GOT3 (cell line): ENCODE data around the gene RAVER1.

Experiments
- DNase-seq: peaks from one replicate; lab custom pipeline; 2025; ENCODE audit warnings: mixed read lengths; lab: John Stamatoyannopoulos, UW

Gene RAVER1

GRCh38 chr19:10317857-10318462 is 15.4 kb downstream of the RAVER1 start:
- no peak for DNase-seq

GRCh38 chr19:10317045-10317856 is 16.1 kb downstream of the RAVER1 start:
- no peak for DNase-seq

GRCh38 chr19:10316229-10317044 is 16.9 kb downstream of the RAVER1 start:
- no peak for DNase-seq

GRCh38 chr19:10315335-10316214 is 17.8 kb downstream of the RAVER1 start, which contains the start of gene FDX2:
Gene FDX2, minus strand, starts transcription at chr19:10316015. Its CDS starts 19 bp downstream, at chr19:10315996.
- peak; percentile 44 for DNase-seq

- DNase-seq, result no peak
Measured at GRCh38 chr19:10309423-10309822, 23.9 kb downstream of the RAVER1 start, which contains the start of gene ZGLP1. Gene ZGLP1, minus strand, starts transcription at chr19:10309815.

- DNase-seq, result no peak
Measured at GRCh38 chr19:10306327-10306726, 27.0 kb downstream of the RAVER1 start.

- no peak for DNase-seq
Measured at GRCh38 chr19:10305139-10305806, 28.1 kb downstream of the RAVER1 start.

- no peak for DNase-seq
Measured at GRCh38 chr19:10299545-10300458, 33.5 kb downstream of the RAVER1 start.

GRCh38 chr19:10295847-10296591 is 37.3 kb downstream of the RAVER1 start:
- no peak for DNase-seq

GRCh38 chr19:10295305-10295846 is 38.0 kb downstream of the RAVER1 start:
- no peak for DNase-seq

- DNase-seq, result no peak
Measured at GRCh38 chr19:10294368-10294697, 39.0 kb downstream of the RAVER1 start.

- DNase-seq, result no peak
Measured at GRCh38 chr19:10293637-10294367, 39.5 kb downstream of the RAVER1 start.

- no peak for DNase-seq
Measured at GRCh38 chr19:10292789-10293636, 40.3 kb downstream of the RAVER1 start.

- DNase-seq, result no peak
Measured at GRCh38 chr19:10292206-10292788, 41.0 kb downstream of the RAVER1 start.

GRCh38 chr19:10291554-10292205 is 41.6 kb downstream of the RAVER1 start:
- DNase-seq, result no peak

- DNase-seq, result no peak
Measured at GRCh38 chr19:10290876-10291553, 42.3 kb downstream of the RAVER1 start.
